Measurements from ENCODE around the gene TOM1L1. TPM values are rescaled to one million over a fixed set of nuclear protein-coding genes. Genes with fewer than 3 reads are reported as not detected.

The TOM1L1 gene
- total RNA-seq, 1 experiment from 2014 or later: 29.9 TPM

- no peak for DNase-seq (ENCODE audit: low read depth)
Observed at GRCh38 chr17:54892360-54892759, 8.3 kb upstream of the TOM1L1 start.

GRCh38 chr17:54898576-54898975 is 2.1 kb upstream of the TOM1L1 start:
- DNase-seq (ENCODE audit: low read depth): peak; percentile 58

GRCh38 chr17:54899201-54899600 is 1.5 kb upstream of the TOM1L1 start:
- peak; percentile 54 for DNase-seq (ENCODE audit: low read depth)

GRCh38 chr17:54899721-54900456 is 763 bp upstream of the TOM1L1 start:
- DNase-seq (ENCODE audit: low read depth): no peak

- peak; percentile 67 for DNase-seq (ENCODE audit: low read depth)
Observed at GRCh38 chr17:54901230-54901822, 674 bp downstream of the TOM1L1 start.

- DNase-seq (ENCODE audit: low read depth): no peak
Observed at GRCh38 chr17:54902017-54902416, 1.4 kb downstream of the TOM1L1 start.

GRCh38 chr17:54902611-54903010 is 2.0 kb downstream of the TOM1L1 start:
- DNase-seq (ENCODE audit: low read depth): no peak

GRCh38 chr17:54903375-54903774 is 2.7 kb downstream of the TOM1L1 start:
- DNase-seq (ENCODE audit: low read depth): peak; percentile 6

- no peak for DNase-seq (ENCODE audit: low read depth)
Observed at GRCh38 chr17:54906683-54907082, 6.0 kb downstream of the TOM1L1 start.

GRCh38 chr17:54907376-54907775 is 6.7 kb downstream of the TOM1L1 start:
- no peak for DNase-seq (ENCODE audit: low read depth)

- no peak for DNase-seq (ENCODE audit: low read depth)
Observed at GRCh38 chr17:54909766-54910165, 9.1 kb downstream of the TOM1L1 start.

- DNase-seq (ENCODE audit: low read depth): no peak
Observed at GRCh38 chr17:54916721-54917120, 16.1 kb downstream of the TOM1L1 start.

GRCh38 chr17:54919425-54919824 is 18.8 kb downstream of the TOM1L1 start:
- no peak for DNase-seq (ENCODE audit: low read depth)

- no peak for DNase-seq (ENCODE audit: low read depth)
Observed at GRCh38 chr17:54920819-54921218, 20.2 kb downstream of the TOM1L1 start.

- DNase-seq (ENCODE audit: low read depth): no peak
Observed at GRCh38 chr17:54924405-54924804, 23.8 kb downstream of the TOM1L1 start.

GRCh38 chr17:54927525-54927924 is 26.9 kb downstream of the TOM1L1 start:
- no peak for DNase-seq (ENCODE audit: low read depth)

- peak; percentile 17 for DNase-seq (ENCODE audit: low read depth)
Observed at GRCh38 chr17:54932711-54933110, 32.1 kb downstream of the TOM1L1 start.

GRCh38 chr17:54933921-54934320 is 33.3 kb downstream of the TOM1L1 start:
- no peak for DNase-seq (ENCODE audit: low read depth)

- no peak for DNase-seq (ENCODE audit: low read depth)
Observed at GRCh38 chr17:54935471-54935870, 34.8 kb downstream of the TOM1L1 start.

- no peak for DNase-seq (ENCODE audit: low read depth)
Observed at GRCh38 chr17:54937018-54937417, 36.4 kb downstream of the TOM1L1 start.

GRCh38 chr17:54937426-54937825 is 36.8 kb downstream of the TOM1L1 start:
- no peak for DNase-seq (ENCODE audit: low read depth)

- DNase-seq (ENCODE audit: low read depth): no peak
Observed at GRCh38 chr17:54941285-54941684, 40.6 kb downstream of the TOM1L1 start.

- peak; percentile 88 for DNase-seq (ENCODE audit: low read depth)
Observed at GRCh38 chr17:54944796-54945195, 44.1 kb downstream of the TOM1L1 start.

Measured in LHCN-M2 (cell line).